ENCODE measurements around the gene CNDP2. TPM values are rescaled to one million over a fixed set of nuclear protein-coding genes. Genes with fewer than 3 reads are reported as not detected.

CNDP2 gene
- total RNA-seq, 1 donor from 2014 or later: 67.4 TPM

DNA sequence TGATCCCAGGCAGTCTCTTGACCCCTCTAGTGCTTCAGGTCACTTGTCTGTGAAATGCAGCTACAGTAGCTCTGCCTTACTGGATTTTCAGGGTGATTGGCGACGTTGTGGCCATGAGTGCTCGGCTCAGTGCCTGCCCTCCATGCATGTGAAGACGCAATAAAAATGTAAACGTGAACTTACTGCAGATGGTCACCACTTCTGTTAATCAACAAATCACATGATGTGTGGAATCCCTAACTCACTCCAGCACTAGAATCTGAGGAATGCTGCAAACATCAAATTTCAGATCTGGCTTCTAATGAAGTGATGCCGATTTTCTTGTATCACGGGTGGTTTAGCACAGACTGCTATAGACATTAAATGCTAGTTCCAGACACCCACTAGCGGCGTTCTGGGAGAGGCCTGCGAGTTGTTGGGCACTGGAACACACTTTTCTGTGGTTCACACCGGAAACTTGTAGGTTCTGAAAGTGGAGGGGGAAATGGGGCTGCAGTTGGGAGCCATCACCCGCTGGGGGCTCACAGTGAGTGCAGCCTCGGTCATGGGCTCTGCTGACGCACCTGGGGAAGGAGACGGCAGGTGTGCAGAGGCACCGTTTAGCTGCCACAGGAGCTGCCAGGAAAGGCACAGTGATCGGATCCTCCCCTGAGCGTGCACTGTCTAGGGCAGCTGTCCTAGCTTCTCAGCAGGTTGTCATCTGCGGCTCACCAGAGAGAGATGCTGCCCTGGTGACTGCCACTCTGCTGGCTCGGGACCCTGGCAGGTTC is 44.7 kb downstream of the CNDP2 start:
- TF ChIP-seq, protein P1, sequence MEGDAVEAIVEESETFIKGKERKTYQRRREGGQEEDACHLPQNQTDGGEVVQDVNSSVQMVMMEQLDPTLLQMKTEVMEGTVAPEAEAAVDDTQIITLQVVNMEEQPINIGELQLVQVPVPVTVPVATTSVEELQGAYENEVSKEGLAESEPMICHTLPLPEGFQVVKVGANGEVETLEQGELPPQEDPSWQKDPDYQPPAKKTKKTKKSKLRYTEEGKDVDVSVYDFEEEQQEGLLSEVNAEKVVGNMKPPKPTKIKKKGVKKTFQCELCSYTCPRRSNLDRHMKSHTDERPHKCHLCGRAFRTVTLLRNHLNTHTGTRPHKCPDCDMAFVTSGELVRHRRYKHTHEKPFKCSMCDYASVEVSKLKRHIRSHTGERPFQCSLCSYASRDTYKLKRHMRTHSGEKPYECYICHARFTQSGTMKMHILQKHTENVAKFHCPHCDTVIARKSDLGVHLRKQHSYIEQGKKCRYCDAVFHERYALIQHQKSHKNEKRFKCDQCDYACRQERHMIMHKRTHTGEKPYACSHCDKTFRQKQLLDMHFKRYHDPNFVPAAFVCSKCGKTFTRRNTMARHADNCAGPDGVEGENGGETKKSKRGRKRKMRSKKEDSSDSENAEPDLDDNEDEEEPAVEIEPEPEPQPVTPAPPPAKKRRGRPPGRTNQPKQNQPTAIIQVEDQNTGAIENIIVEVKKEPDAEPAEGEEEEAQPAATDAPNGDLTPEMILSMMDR (IDR thresholded peaks at IDR 0.05; ENCODE audit: insufficient read depth, low read length, severe bottlenecking): no peak
- peak; percentile 58 for FAIRE-seq
- Histone ChIP-seq H3K36me3 (ENCODE audit: control insufficient read depth, insufficient read depth, low read length) (no peaks in the 10 kb centered on the region), H3K4me3 (ENCODE audit: low read depth, low read length) (no peak overlapping the region), H3K27me3 (ENCODE audit: control insufficient read depth, insufficient read depth, low read length) (no peaks in the 10 kb centered on the region)
- no peak for DNase-seq (ENCODE audit: low read depth)

DNA sequence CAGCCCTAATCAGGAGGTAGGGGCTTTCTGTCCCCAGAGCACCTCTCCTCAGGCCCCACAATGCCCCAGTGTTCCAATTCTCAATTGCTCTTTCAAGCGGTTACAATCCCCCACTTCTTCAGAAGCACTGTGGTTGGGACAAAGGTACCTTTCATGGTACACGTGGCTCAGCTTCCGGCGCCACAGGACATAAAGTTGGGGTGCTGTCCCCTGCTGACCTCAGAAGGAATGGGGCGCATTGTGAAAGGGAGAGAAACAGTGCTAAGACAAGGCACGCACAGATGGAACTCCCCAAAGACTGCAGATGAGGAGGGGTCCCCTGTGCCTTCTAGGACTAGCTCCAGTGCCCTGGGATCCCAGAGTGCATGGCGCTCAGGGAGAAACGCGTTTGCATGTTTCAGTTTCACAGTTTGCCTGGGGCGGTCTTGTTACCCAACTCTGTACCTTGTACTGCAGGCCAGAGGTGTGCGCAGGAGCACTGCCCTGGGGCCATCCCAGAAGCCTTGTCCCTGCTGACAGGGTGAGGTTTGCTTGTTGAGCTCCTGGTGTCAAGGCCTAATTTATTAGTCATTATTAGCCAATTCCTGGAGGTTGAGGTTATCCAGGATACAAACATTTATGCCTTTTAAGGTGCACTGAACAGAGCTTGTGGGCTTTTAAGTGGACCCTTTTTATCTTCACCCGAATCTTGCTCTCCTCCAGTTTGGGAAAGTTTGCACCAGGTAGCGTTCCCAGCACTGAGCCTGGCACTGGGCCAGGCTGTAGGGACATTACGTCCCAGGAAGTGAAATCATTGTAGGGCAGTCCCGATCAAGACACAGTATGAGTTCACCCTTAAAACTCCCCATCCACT is 45.8 kb downstream of the CNDP2 start:
- no peak overlapping the region for H3K4me3 ChIP-seq (ENCODE audit: low read depth, low read length)
- DNase-seq (ENCODE audit: low read depth) (peak; percentile 57), FAIRE-seq (no peak)
- no peaks in the 10 kb centered on the region for H3K36me3 ChIP-seq (ENCODE audit: control insufficient read depth, insufficient read depth, low read length)
- TF ChIP-seq, protein P1 (IDR thresholded peaks at IDR 0.05; ENCODE audit: insufficient read depth, low read length, severe bottlenecking): no peak
- H3K27me3 ChIP-seq (ENCODE audit: control insufficient read depth, insufficient read depth, low read length): no peaks in the 10 kb centered on the region

DNA sequence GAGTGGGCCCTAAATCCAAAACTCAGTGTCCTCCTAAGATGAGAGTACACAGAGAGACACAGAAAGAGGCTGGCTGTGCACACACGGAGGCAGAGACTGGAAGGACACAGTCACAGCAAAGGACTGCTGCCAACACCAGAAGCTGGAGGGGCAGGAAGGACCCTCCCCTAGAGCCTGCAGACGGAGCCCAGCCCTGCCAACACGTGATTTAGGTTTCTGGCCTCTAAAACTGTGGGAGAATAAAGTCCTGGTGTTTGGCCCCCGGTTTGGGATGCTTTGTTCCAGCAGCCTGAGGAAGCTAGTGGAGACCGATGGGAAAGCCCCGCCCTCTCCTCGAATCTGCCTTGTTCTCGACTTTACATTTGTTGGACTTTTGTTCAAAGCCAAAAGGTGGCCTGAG is 48.7 kb downstream of the CNDP2 start:
- Histone ChIP-seq H3K4me3 (ENCODE audit: low read depth, low read length) (no peak overlapping the region), H3K27me3 (ENCODE audit: control insufficient read depth, insufficient read depth, low read length) (no peaks in the 10 kb centered on the region), H3K36me3 (ENCODE audit: control insufficient read depth, insufficient read depth, low read length) (no peaks in the 10 kb centered on the region)
- FAIRE-seq (peak; percentile 66), DNase-seq (ENCODE audit: low read depth) (no peak)
- TF ChIP-seq, protein P1 (IDR thresholded peaks at IDR 0.05; ENCODE audit: insufficient read depth, low read length, severe bottlenecking): no peak

DNA sequence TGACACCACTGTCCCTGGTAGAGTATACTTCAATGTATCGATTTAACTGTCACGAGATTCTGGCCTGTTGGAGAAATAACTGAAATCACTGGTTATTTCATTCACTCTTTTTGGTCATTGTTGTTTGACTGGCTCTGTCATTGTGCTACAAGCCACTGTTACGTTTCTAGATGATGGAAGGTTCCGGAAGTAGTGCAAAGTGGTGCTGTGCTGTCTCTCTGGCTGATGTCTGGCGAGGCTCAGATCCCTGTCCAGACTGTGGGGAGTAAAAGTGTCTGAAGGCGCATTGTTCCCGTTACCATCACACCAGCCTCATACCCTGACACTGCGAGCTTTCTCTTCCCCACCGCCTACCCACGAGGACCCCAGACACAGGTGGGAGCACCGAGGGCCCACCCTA is 49.8 kb downstream of the CNDP2 start:
- FAIRE-seq (no peak), DNase-seq (ENCODE audit: low read depth) (no peak)
- H3K27me3 ChIP-seq (ENCODE audit: control insufficient read depth, insufficient read depth, low read length): no peaks in the 10 kb centered on the region
- no peak overlapping the region for H3K4me3 ChIP-seq (ENCODE audit: low read depth, low read length)
- TF ChIP-seq, protein P1 (IDR thresholded peaks at IDR 0.05; ENCODE audit: insufficient read depth, low read length, severe bottlenecking): no peak
- no peaks in the 10 kb centered on the region for H3K36me3 ChIP-seq (ENCODE audit: control insufficient read depth, insufficient read depth, low read length)

DNA sequence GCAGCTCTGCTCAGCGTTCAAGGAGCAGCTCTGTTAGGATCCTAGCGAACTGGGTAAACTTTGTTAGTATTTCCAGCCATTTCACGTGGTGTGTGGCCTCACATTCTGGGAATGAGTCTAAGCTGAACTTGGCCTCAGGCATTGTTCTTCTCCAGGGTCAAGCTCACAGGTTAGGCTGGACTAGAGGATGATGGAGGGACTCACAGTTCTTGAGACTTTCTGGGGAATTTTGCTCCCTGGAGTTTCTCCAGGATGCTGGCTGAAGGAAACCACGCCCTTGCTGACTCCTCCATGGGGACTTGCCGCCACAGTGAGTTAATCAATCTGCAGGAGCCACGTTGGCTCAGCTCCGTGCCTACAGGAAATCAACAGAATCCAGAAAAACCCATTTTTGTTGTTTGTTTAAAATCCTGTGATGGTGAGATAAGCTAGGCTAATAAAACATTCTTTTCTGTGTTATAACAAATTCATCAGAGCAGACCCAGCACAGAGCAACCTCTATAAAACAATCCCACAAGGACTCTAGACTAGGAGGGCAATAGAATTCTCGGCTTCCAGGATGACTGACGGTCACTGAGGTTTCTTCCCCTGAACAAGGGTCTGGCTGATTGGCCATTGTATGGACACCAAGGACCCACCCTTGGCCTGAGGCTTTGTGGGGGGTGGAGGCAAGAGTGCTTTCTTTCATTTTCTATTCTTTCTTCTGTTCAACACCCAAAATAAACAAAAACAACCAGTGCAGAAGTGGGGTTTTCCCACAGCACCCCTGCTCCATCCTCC is 50.8 kb downstream of the CNDP2 start:
- no peak overlapping the region for H3K4me3 ChIP-seq (ENCODE audit: low read depth, low read length)
- no peaks in the 10 kb centered on the region for H3K36me3 ChIP-seq (ENCODE audit: control insufficient read depth, insufficient read depth, low read length)
- TF ChIP-seq, protein P1 (IDR thresholded peaks at IDR 0.05; ENCODE audit: insufficient read depth, low read length, severe bottlenecking): no peak
- no peaks in the 10 kb centered on the region for H3K27me3 ChIP-seq (ENCODE audit: control insufficient read depth, insufficient read depth, low read length)
- DNase-seq (ENCODE audit: low read depth) (peak; percentile 50), FAIRE-seq (no peak)
